ENCODE results near the gene UBN2.

The UBN2 gene

GRCh38 chr7:139232904-139233303 lies 1.9 kb downstream of the UBN2 start:
- DNase-seq: no peak

- DNase-seq: no peak
Observed at GRCh38 chr7:139241258-139241657, 10.2 kb downstream of the UBN2 start.

- DNase-seq: no peak
Observed at GRCh38 chr7:139242741-139243281, 11.8 kb downstream of the UBN2 start.

GRCh38 chr7:139245401-139245800 lies 14.4 kb downstream of the UBN2 start:
- DNase-seq: no peak

GRCh38 chr7:139246494-139246893 lies 15.5 kb downstream of the UBN2 start:
- DNase-seq: no peak

GRCh38 chr7:139246905-139247304 lies 15.9 kb downstream of the UBN2 start:
- no peak for DNase-seq

GRCh38 chr7:139249179-139249810 lies 18.3 kb downstream of the UBN2 start:
- DNase-seq: no peak

GRCh38 chr7:139252451-139252850 lies 21.4 kb downstream of the UBN2 start:
- no peak for DNase-seq

GRCh38 chr7:139254281-139254680 lies 23.2 kb downstream of the UBN2 start:
- DNase-seq: no peak

GRCh38 chr7:139254728-139255127 lies 23.7 kb downstream of the UBN2 start:
- no peak for DNase-seq

- DNase-seq: no peak
Observed at GRCh38 chr7:139255290-139255689, 24.3 kb downstream of the UBN2 start.

- DNase-seq: no peak
Observed at GRCh38 chr7:139259142-139259541, 28.1 kb downstream of the UBN2 start.

- no peak for DNase-seq
Observed at GRCh38 chr7:139264220-139264619, 33.2 kb downstream of the UBN2 start.

- no peak for DNase-seq
Observed at GRCh38 chr7:139265673-139266072, 34.6 kb downstream of the UBN2 start.

- no peak for DNase-seq
Observed at GRCh38 chr7:139271718-139272628, 40.9 kb downstream of the UBN2 start.

- no peak for DNase-seq
Observed at GRCh38 chr7:139284252-139284896, 53.3 kb downstream of the UBN2 start.

- no peak for DNase-seq
Observed at GRCh38 chr7:139286144-139286543, 55.1 kb downstream of the UBN2 start.

- DNase-seq: no peak
Observed at GRCh38 chr7:139292821-139293220, 61.8 kb downstream of the UBN2 start.

GRCh38 chr7:139293534-139293933 lies 62.5 kb downstream of the UBN2 start:
- no peak for DNase-seq

GRCh38 chr7:139294241-139294640 lies 63.2 kb downstream of the UBN2 start:
- DNase-seq: no peak

GRCh38 chr7:139294951-139295575 lies 64.0 kb downstream of the UBN2 start:
- no peak for DNase-seq

GRCh38 chr7:139297795-139298194 lies 66.8 kb downstream of the UBN2 start:
- no peak for DNase-seq

- DNase-seq: no peak
Observed at GRCh38 chr7:139299296-139299695, 68.3 kb downstream of the UBN2 start.

All from NCI-H1930 (cell line).